Measurements from ENCODE around the gene MRPL43. TPM values are rescaled to one million over a fixed set of nuclear protein-coding genes. Genes with fewer than 3 reads are reported as not detected.

MRPL43 gene
- total RNA-seq, 1 donor from 2014 or later: 85.4 TPM

DNA sequence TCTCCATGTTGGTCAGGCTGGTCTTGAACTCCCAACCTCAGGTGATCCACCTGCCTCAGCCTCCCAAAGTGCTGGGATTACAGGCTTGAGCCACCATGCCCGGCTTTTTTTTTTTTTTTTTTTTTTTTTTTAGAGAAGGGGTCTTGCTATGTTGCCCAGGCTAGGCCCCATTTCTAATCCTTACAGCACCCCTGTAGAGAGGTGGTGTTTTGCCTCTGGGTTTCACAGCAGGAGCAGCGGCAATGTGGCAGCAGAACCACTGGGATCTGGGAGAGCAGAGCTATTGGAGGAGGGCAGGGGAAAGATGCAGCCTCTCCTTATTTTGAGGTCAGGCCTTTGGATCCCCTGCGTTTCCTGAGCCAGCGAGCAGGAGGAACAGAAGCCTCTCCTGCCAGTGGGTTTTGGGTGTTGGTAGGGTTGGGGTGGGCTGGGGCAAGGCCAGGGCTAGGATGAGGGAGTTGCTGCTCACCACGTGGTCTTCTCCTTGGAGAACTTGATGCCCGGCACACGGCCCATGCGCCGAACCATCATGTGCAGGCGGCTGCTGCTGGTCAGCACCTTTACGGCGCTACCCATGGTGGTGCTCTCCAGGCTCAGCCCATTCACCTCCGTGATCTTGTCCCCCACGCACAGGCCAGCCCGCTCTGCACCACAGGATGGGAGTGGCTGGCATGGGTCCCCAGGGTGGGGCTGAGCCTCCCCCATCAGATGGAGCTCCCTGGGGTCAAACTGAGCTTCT, 35.8 kb upstream of the MRPL43 start:
- DNase-seq (ENCODE audit: extremely low spot score in 2 of 2): no peak
- Histone ChIP-seq H3K9me3 (no peaks in the 10 kb centered on the region), H3K4me1 (peaks cover 7% of the 10 kb centered on the region), H3K36me3 (no peaks in the 10 kb centered on the region), H3K4me3 (no peak overlapping the region), H3K27ac (no peak overlapping the region), H3K27me3 (no peaks in the 10 kb centered on the region)
- intact Hi-C loops (cut with DNase I): no loop called here
- no peak for TF ChIP-seq POLR2A (IDR thresholded peaks at IDR 0.05)
- no peak for TF ChIP-seq POLR2AphosphoS5 (IDR thresholded peaks at IDR 0.05; ENCODE audit: insufficient read depth in 1 of 2, low read depth in 1 of 2)
- TF ChIP-seq, protein P1, sequence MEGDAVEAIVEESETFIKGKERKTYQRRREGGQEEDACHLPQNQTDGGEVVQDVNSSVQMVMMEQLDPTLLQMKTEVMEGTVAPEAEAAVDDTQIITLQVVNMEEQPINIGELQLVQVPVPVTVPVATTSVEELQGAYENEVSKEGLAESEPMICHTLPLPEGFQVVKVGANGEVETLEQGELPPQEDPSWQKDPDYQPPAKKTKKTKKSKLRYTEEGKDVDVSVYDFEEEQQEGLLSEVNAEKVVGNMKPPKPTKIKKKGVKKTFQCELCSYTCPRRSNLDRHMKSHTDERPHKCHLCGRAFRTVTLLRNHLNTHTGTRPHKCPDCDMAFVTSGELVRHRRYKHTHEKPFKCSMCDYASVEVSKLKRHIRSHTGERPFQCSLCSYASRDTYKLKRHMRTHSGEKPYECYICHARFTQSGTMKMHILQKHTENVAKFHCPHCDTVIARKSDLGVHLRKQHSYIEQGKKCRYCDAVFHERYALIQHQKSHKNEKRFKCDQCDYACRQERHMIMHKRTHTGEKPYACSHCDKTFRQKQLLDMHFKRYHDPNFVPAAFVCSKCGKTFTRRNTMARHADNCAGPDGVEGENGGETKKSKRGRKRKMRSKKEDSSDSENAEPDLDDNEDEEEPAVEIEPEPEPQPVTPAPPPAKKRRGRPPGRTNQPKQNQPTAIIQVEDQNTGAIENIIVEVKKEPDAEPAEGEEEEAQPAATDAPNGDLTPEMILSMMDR (IDR thresholded peaks at IDR 0.05): no peak

DNA sequence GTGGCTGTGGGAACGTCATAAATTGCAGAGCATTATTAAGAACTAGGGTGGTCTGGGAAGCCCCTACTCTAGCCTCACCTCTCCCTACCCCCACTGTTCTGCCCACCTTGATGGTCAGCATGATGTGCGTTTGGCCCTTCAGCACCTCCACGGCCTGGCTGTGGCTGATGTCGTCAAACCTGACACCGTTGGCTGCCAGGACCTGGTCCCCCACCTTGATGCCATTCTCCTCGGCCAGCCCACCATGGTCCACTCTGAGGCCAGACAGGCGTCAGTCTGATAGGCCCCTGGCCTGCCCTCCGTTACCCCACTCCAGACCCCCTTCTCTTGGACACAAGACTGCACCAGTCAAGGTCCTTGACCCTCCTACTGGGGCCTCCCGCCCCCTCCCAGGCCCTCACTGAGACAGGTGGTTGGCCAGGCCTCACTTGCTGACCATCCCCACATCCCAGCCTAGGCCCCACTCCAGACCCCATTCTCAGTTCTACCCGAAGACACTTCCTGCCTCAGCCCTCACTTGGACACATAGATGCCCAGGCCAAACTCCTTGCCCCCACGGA, 34.5 kb upstream of the MRPL43 start:
- Histone ChIP-seq H3K36me3 (no peaks in the 10 kb centered on the region), H3K27me3 (no peaks in the 10 kb centered on the region), H3K4me3 (no peak overlapping the region), H3K27ac (no peak overlapping the region), H3K9me3 (no peaks in the 10 kb centered on the region), H3K4me1 (peaks cover 7% of the 10 kb centered on the region)
- TF ChIP-seq POLR2A (IDR thresholded peaks at IDR 0.05): no peak
- TF ChIP-seq, protein P1 (IDR thresholded peaks at IDR 0.05): no peak
- TF ChIP-seq POLR2AphosphoS5 (IDR thresholded peaks at IDR 0.05; ENCODE audit: insufficient read depth in 1 of 2, low read depth in 1 of 2): no peak
- intact Hi-C loops (cut with DNase I): no loop called here
- no peak for DNase-seq (ENCODE audit: extremely low spot score in 2 of 2)

DNA sequence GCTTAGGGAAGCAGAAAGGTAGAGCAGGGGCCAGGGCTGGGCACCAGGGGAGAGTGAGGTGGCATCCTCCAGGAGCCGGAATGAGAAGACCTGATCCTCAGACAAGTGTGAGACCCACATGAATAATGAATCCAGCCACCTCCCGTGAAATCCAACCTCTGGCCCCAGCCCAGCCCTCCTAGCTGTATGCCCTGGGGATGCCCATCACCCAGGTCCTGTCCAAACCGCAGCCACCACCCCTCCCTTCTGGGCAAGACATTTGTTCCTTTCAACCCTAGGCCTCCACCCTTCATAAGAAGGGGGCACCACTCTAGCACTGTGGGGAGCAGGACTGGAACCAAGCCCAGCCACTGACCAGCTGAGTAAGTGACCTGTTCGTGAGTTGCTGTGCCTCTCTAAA, 33.9 kb upstream of the MRPL43 start:
- no peak for DNase-seq (ENCODE audit: extremely low spot score in 2 of 2)
- TF ChIP-seq POLR2AphosphoS5 (IDR thresholded peaks at IDR 0.05; ENCODE audit: insufficient read depth in 1 of 2, low read depth in 1 of 2) (no peak), POLR2A (IDR thresholded peaks at IDR 0.05) (no peak)
- TF ChIP-seq, protein P1 (IDR thresholded peaks at IDR 0.05): no peak
- Histone ChIP-seq H3K4me3 (no peak overlapping the region), H3K9me3 (no peaks in the 10 kb centered on the region), H3K27me3 (no peaks in the 10 kb centered on the region), H3K27ac (no peak overlapping the region), H3K4me1 (peaks cover 7% of the 10 kb centered on the region), H3K36me3 (no peaks in the 10 kb centered on the region)
- intact Hi-C loops (cut with DNase I): no loop called here

DNA sequence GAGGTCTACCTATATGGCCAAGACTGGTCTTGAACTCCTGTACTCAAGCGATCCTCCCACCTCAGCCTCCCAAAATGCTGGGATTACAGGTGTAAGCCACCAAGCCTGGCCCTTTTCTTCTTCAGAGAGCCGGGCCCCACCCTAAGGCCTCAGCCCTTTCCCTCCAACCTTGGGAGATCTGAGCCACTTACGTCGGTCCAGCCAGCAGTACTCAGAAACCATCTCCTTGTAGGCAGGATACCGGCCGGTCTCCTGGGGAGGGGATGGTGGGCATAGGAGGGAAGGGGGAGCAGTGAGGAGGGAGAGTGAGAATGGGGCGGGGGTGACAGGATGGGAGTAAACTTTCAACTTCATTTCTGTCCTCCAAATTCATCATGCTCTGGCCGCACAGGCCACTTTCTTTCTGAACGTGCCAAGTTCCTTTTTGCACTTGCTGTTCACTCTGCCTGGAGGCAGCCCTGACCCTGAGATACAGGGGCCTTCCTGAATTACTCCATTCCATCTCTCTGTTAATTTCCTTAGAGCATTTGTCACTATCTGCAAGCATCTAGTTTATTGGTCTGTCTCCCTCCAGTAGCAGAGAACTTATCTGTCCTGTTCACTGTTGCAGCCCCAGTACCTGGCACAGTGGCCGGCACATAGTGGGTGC, 33.3 kb upstream of the MRPL43 start:
- TF ChIP-seq, protein P1 (IDR thresholded peaks at IDR 0.05): no peak
- no peak for TF ChIP-seq POLR2A (IDR thresholded peaks at IDR 0.05)
- no peak for TF ChIP-seq POLR2AphosphoS5 (IDR thresholded peaks at IDR 0.05; ENCODE audit: insufficient read depth in 1 of 2, low read depth in 1 of 2)
- H3K4me3 ChIP-seq: no peak overlapping the region
- no peaks in the 10 kb centered on the region for H3K9me3 ChIP-seq
- no peak overlapping the region for H3K27ac ChIP-seq
- H3K36me3 ChIP-seq: no peaks in the 10 kb centered on the region
- DNase-seq (ENCODE audit: extremely low spot score in 2 of 2): no peak
- H3K27me3 ChIP-seq: no peaks in the 10 kb centered on the region
- peaks cover 7% of the 10 kb centered on the region for H3K4me1 ChIP-seq
- intact Hi-C loops (cut with DNase I): no loop called here

DNA sequence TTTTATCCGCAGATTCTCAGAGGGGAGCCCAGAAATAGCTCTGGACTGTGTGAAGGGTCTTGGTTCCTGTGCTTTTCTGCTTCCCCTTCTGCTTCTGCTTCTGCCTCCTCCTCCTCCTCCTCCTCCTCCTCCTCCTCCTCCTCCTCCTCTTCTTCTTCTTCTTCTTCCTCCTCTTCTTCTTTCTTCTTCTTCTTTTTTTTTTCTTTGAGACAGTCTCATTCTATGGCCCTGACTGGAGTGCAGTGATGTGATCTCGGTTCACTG, 32.1 kb upstream of the MRPL43 start:
- no peaks in the 10 kb centered on the region for H3K27me3 ChIP-seq
- no peak for DNase-seq (ENCODE audit: extremely low spot score in 2 of 2)
- intact Hi-C loops (cut with DNase I): no loop called here
- H3K9me3 ChIP-seq: no peaks in the 10 kb centered on the region
- H3K27ac ChIP-seq: no peak overlapping the region
- peaks cover 7% of the 10 kb centered on the region for H3K4me1 ChIP-seq
- no peak overlapping the region for H3K4me3 ChIP-seq
- H3K36me3 ChIP-seq: no peaks in the 10 kb centered on the region
- TF ChIP-seq POLR2AphosphoS5 (IDR thresholded peaks at IDR 0.05; ENCODE audit: insufficient read depth in 1 of 2, low read depth in 1 of 2) (no peak), POLR2A (IDR thresholded peaks at IDR 0.05) (no peak)
- TF ChIP-seq, protein P1 (IDR thresholded peaks at IDR 0.05): no peak

All from vagina (tissue), 2 donors.